MCF 10A (cell line): ENCODE data around the gene BUB1B. TPM values are rescaled to one million over a fixed set of nuclear protein-coding genes. Genes with fewer than 3 reads are reported as not detected.
"Not testable (repeated sequence)": the region's sequence is repeated elsewhere in the genome, so short reads cannot be mapped to it uniquely, and the experiment has no call there.

Experiments used
- BruUV-seq: library from RNA; stranded (reverse); fragments of 400-500 nt; replicated peaks from 2 replicates; lab custom pipeline; 2021; lab: Mats Ljungman, UMichigan
- CTCF ChIA-PET: fragments of 300-600 bp; sonication (Branson Sonifier 250); formaldehyde crosslinking; extraction: SDS; loops from one replicate; lab custom pipeline; 2021; ENCODE audit warnings: antibody characterized with exemption, inconsistent platforms; lab: Yijun Ruan, JAX
- POLR2A ChIA-PET: fragments of 300-600, 350-650 bp; sonication (Branson Sonifier 250); formaldehyde crosslinking; extraction: SDS; loops from one replicate; lab custom pipeline; 2020; ENCODE audit warnings: antibody characterized with exemption, inconsistent platforms; lab: Yijun Ruan, JAX
- DNase-seq: peaks from one replicate; pipeline ENCODE4 v3.0.0-alpha.2; 2018; ENCODE audit not compliant: unreplicated experiment
- H3K27ac Mint-ChIP-seq: one replicate; pipeline ENCODE4 v1.8.0; 2022; ENCODE audit warnings: mild to moderate bottlenecking, low read depth, mixed read lengths; ENCODE audit not compliant: unreplicated experiment
- H3K27me3 Mint-ChIP-seq: one replicate; pipeline ENCODE4 v1.8.0; 2022; ENCODE audit warnings: mixed read lengths; ENCODE audit not compliant: insufficient read depth, unreplicated experiment
- H3K36me3 Mint-ChIP-seq: one replicate; pipeline ENCODE4 v1.8.0; 2022; ENCODE audit warnings: mild to moderate bottlenecking, moderate library complexity, mixed read lengths; ENCODE audit not compliant: insufficient read depth, unreplicated experiment
- H3K4me1 Mint-ChIP-seq: one replicate; pipeline ENCODE4 v1.8.0; 2022; ENCODE audit warnings: mixed read lengths; ENCODE audit not compliant: insufficient read depth, unreplicated experiment
- H3K4me3 Mint-ChIP-seq: one replicate; pipeline ENCODE4 v1.8.0; 2022; ENCODE audit warnings: mild to moderate bottlenecking, moderate library complexity, mixed read lengths; ENCODE audit not compliant: unreplicated experiment
- H3K9me3 Mint-ChIP-seq: one replicate; pipeline ENCODE4 v1.8.0; 2022; ENCODE audit warnings: mixed read lengths; ENCODE audit not compliant: unreplicated experiment
- CTCF ChIP-seq: fragments of 200-600 bp; IDR thresholded peaks from one replicate; pipeline ENCODE4 v1.8.0; 2022; ENCODE audit warnings: antibody characterized with exemption, mild to moderate bottlenecking; ENCODE audit not compliant: unreplicated experiment
- intact Hi-C: fragments of 100-400 bp; cut with micrococcal nuclease; formaldehyde crosslinking; loops from 2 replicates; pipeline ENCODE4 v1.14.1; 2022
- total RNA-seq: library from RNA; stranded (reverse); gene quantifications from 2 replicates; pipeline ENCODE4 v1.2.3, GENCODE V29; 2022

BUB1B gene
- total RNA-seq, 1 experiment from 2014 or later: 30.9 TPM

GRCh38 chr15:40114218-40114617 lies 46.7 kb upstream of the BUB1B start:
- intact Hi-C loops: no loop called here
- POLR2A ChIA-PET: interaction anchor here (1.0 to 1.1 kb wide), 2 partner anchors 8 to 10 kb away, joined by 3 to 4 read pairs; no protein-coding TSS in a partner anchor
- H3K9me3 Mint-ChIP-seq: no peaks in the 10 kb centered on the region

GRCh38 chr15:40115106-40115505 lies 45.8 kb upstream of the BUB1B start:
- H3K27ac Mint-ChIP-seq, H3K36me3 Mint-ChIP-seq, DNase-seq, intact Hi-C loops, H3K9me3 Mint-ChIP-seq, H3K4me3 Mint-ChIP-seq, H3K27me3 Mint-ChIP-seq, BruUV-seq: not testable (repeated sequence)
- CTCF ChIA-PET: interaction anchor here (0.7 to 3.9 kb wide), 3 partner anchors 11 to 70 kb away, joined by 4 to 43 read pairs (median 5); no protein-coding TSS in a partner anchor
- H3K4me1 Mint-ChIP-seq: peaks cover 12% of the 10 kb centered on the region
- POLR2A ChIA-PET: interaction anchor here (1.0 kb wide), 2 partner anchors 11 to 68 kb away, joined by 3 read pairs; no protein-coding TSS in a partner anchor

More at GRCh38 chr15:40114218-40114617, 46.7 kb upstream of the BUB1B start:
- H3K27me3 Mint-ChIP-seq: no peaks in the 10 kb centered on the region
- no peak overlapping the region for H3K27ac Mint-ChIP-seq
- CTCF ChIA-PET: interaction anchor here (0.7 to 3.9 kb wide), 3 partner anchors 10 to 69 kb away, joined by 4 to 43 read pairs (median 5); no protein-coding TSS in a partner anchor
- no peaks in the 10 kb centered on the region for H3K36me3 Mint-ChIP-seq
- no peak overlapping the region for H3K4me3 Mint-ChIP-seq
- peaks cover 14% of the 10 kb centered on the region for H3K4me1 Mint-ChIP-seq
- DNase-seq: no peak
- no peak for TF ChIP-seq CTCF
- BruUV-seq: no TSS peak

DNA sequence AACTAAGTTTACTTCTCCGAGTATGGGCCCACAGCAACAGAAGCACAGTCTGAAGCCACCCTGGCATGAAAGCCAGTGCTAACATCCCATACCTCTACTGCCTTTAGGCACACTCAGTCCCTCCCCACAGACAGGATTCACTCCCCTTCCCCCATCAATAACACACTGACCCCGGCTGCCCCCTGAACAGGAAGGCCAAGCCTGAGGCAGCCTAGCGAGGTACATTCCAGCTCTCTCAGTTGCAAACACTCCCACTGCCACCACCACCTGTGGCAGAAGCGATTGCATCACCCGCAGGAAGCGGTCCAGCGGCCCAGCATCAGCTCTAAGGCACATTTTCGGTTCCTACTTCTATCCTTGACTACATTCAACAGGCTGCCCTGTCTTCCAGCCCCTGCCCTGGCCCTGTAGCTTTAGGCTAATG lies 45.2 kb upstream of the BUB1B start:
- peak; percentile 43 for DNase-seq
- Mint-ChIP-seq H3K9me3 (no peaks in the 10 kb centered on the region), H3K4me1 (peaks cover 12% of the 10 kb centered on the region), H3K27ac (no peak overlapping the region), H3K36me3 (no peaks in the 10 kb centered on the region), H3K27me3 (no peaks in the 10 kb centered on the region), H3K4me3 (no peak overlapping the region)
- CTCF ChIA-PET: interaction anchor here (0.7 to 3.9 kb wide), 4 partner anchors 9 to 73 kb away, joined by 3 to 43 read pairs (median 8); no protein-coding TSS in a partner anchor
- intact Hi-C loops: no loop called here
- POLR2A ChIA-PET: interaction anchor here (1.0 kb wide), 1 partner anchor 69 kb away, joined by 3 read pairs; no protein-coding TSS in a partner anchor
- no TSS peak for BruUV-seq
- TF ChIP-seq CTCF: no peak

GRCh38 chr15:40118473-40118872 lies 42.4 kb upstream of the BUB1B start:
- DNase-seq: no peak
- Mint-ChIP-seq H3K4me1 (peaks cover 12% of the 10 kb centered on the region), H3K36me3 (no peaks in the 10 kb centered on the region), H3K4me3 (no peak overlapping the region), H3K27ac (no peak overlapping the region), H3K27me3 (no peaks in the 10 kb centered on the region), H3K9me3 (no peaks in the 10 kb centered on the region)
- intact Hi-C loops: no loop called here
- no TSS peak for BruUV-seq
- CTCF ChIA-PET: interaction anchor here (0.5 to 2.7 kb wide), 2 partner anchors 11 to 119 kb away, joined by 3 to 11 read pairs; no protein-coding TSS in a partner anchor
- TF ChIP-seq CTCF: no peak
- POLR2A ChIA-PET: interaction anchor here (0.9 kb wide), 1 partner anchor 12 kb away, joined by 3 read pairs; no protein-coding TSS in a partner anchor
